OCI-LY7 (cell line): ENCODE data around the gene ZNF341. TPM values are rescaled to one million over a fixed set of nuclear protein-coding genes. Genes with fewer than 3 reads are reported as not detected.
"Not testable (repeated sequence)": the region's sequence is repeated elsewhere in the genome, so short reads cannot be mapped to it uniquely, and the experiment has no call there.

Source experiments
- BruUV-seq: library from RNA; stranded (reverse); fragments of 400-500 nt; replicated peaks from 2 replicates; lab custom pipeline; 2021; lab: Mats Ljungman, UMichigan
- CTCF ChIA-PET: fragments of 300-600 bp; sonication (Branson Sonifier 250); formaldehyde crosslinking; loops from one replicate; lab custom pipeline; 2022; ENCODE audit warnings: antibody characterized with exemption; ENCODE audit not compliant: unreplicated experiment; lab: Charles Lee
- POLR2A ChIA-PET: fragments of 300-600 bp; sonication (Branson Sonifier 250); formaldehyde crosslinking; loops from one replicate; lab custom pipeline; 2022; ENCODE audit warnings: antibody characterized with exemption; lab: Charles Lee
- DNase-seq: peaks from one replicate; pipeline ENCODE4 v3.0.0-alpha.2; 2015; ENCODE audit warnings: low spot score
- H2AFZ ChIP-seq: fragments of 200-600 bp; sonication (generic), shearing (Covaris generic); 2 replicates; pipeline ENCODE4 v1.6.1; 2014; ENCODE audit warnings: mild to moderate bottlenecking, antibody characterized with exemption, low read length, moderate library complexity
- H3K27ac ChIP-seq: fragments of 200-600 bp; sonication (generic); 2 replicates; pipeline ENCODE4 v1.5.1; 2014; ENCODE audit warnings: mixed run types, low read depth, mild to moderate bottlenecking, moderate library complexity, low read length, inconsistent platforms; ENCODE audit not compliant: poor library complexity, severe bottlenecking
- H3K36me3 ChIP-seq: fragments of 200-600 bp; sonication (generic); 2 replicates; pipeline ENCODE4 v1.6.1; 2014; ENCODE audit warnings: mild to moderate bottlenecking, antibody characterized with exemption, low read length, moderate library complexity, mixed read lengths; ENCODE audit not compliant: insufficient read depth
- H3K4me1 ChIP-seq: fragments of 200-600 bp; sonication (generic); 2 replicates; pipeline ENCODE4 v1.5.1; 2014; ENCODE audit warnings: mild to moderate bottlenecking, low read length; ENCODE audit not compliant: insufficient read depth, poor library complexity, severe bottlenecking
- H3K4me2 ChIP-seq: fragments of 200-600 bp; sonication (generic); 2 replicates; pipeline ENCODE4 v1.6.1; 2014; ENCODE audit warnings: mild to moderate bottlenecking, low read length
- H3K4me3 ChIP-seq: fragments of 200-600 bp; sonication (generic); 2 replicates; pipeline ENCODE4 v1.5.1; 2014; ENCODE audit warnings: mild to moderate bottlenecking, low read depth, low read length; ENCODE audit not compliant: poor library complexity, severe bottlenecking
- H3K79me2 ChIP-seq: fragments of 200-600 bp; sonication (generic); 2 replicates; pipeline ENCODE4 v1.6.1; 2016; ENCODE audit warnings: low read depth, mild to moderate bottlenecking, low read length, moderate library complexity, mixed read lengths; ENCODE audit not compliant: insufficient read depth
- H3K9me2 ChIP-seq: fragments of 200-600 bp; sonication (generic); 2 replicates; pipeline ENCODE4 v1.6.1; 2016; ENCODE audit warnings: mild to moderate bottlenecking, low read length, mixed read lengths; ENCODE audit not compliant: insufficient read depth
- H3K9me3 ChIP-seq: fragments of 200-600 bp; sonication (generic); 2 replicates; pipeline ENCODE4 v1.6.1; 2014; ENCODE audit warnings: mild to moderate bottlenecking, mixed run types, low read length, mixed read lengths
- H4K20me1 ChIP-seq: fragments of 200-600 bp; sonication (generic); 2 replicates; pipeline ENCODE4 v1.6.1; 2014; ENCODE audit warnings: mild to moderate bottlenecking, antibody characterized with exemption, low read length, moderate library complexity, mixed read lengths; ENCODE audit not compliant: insufficient read depth
- intact Hi-C: fragments of 100-400 bp; cut with micrococcal nuclease; formaldehyde crosslinking; loops from one replicate; pipeline ENCODE4 v1.10.0; 2022; ENCODE audit not compliant: unreplicated experiment
- total RNA-seq, 2 experiments: library from RNA; depleted of rRNA in 1 of 2; stranded (reverse); fragments of >200 nt in 1 of 2; shearing (Covaris generic) in 1 of 2; gene quantifications; 2 replicates each; pipeline ENCODE4 v1.2.3, GENCODE V29; 2014 to 2022
- TF ChIP-seq, protein P1 (sequence below): fragments of 200-600 bp; sonication (generic); conservative IDR thresholded peaks from 2 replicates; pipeline ENCODE4 v1.5.1; 2014; ENCODE audit warnings: mild to moderate bottlenecking, antibody characterized with exemption, low read length, moderate library complexity, mixed read lengths

The ZNF341 gene
- total RNA-seq, 2 experiments from 2014 or later = 3.2 to 7.7 TPM

DNA sequence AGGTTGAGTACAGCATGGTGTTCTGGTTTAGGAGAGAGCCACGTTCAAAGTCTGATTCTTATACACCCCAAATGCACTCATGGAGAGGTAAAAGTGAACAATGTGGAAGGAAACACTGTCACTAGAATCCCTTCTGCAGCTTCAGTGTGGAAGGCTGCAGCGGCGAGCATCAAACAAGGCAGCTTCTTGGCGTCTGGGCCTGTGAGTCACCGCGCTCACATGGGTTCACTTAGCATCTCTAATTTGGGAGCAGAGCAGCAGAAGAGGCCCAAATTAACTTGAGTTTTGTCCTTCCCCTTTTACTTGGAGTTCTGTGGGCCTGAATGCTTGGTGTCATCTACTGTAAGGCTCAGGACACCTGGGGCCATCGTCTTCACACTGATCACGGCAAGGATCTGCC lies 34.7 kb upstream of the ZNF341 start:
- intact Hi-C loops = no loop called here
- H3K4me1 ChIP-seq = peaks cover 10% of the 10 kb centered on the region
- TF ChIP-seq, protein P1, sequence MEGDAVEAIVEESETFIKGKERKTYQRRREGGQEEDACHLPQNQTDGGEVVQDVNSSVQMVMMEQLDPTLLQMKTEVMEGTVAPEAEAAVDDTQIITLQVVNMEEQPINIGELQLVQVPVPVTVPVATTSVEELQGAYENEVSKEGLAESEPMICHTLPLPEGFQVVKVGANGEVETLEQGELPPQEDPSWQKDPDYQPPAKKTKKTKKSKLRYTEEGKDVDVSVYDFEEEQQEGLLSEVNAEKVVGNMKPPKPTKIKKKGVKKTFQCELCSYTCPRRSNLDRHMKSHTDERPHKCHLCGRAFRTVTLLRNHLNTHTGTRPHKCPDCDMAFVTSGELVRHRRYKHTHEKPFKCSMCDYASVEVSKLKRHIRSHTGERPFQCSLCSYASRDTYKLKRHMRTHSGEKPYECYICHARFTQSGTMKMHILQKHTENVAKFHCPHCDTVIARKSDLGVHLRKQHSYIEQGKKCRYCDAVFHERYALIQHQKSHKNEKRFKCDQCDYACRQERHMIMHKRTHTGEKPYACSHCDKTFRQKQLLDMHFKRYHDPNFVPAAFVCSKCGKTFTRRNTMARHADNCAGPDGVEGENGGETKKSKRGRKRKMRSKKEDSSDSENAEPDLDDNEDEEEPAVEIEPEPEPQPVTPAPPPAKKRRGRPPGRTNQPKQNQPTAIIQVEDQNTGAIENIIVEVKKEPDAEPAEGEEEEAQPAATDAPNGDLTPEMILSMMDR = no peak
- no peak overlapping the region for H3K4me2 ChIP-seq
- H2AFZ ChIP-seq = no peak overlapping the region
- no peaks in the 10 kb centered on the region for H3K9me3 ChIP-seq
- no peak overlapping the region for H3K4me3 ChIP-seq
- POLR2A ChIA-PET = no interaction called here
- no peaks in the 10 kb centered on the region for H3K9me2 ChIP-seq
- CTCF ChIA-PET = no interaction called here
- no peaks in the 10 kb centered on the region for H3K36me3 ChIP-seq
- H4K20me1 ChIP-seq = no peaks in the 10 kb centered on the region
- DNase-seq = no peak
- no TSS peak for BruUV-seq
- H3K27ac ChIP-seq = no peak overlapping the region
- H3K79me2 ChIP-seq = no peaks in the 10 kb centered on the region

DNA sequence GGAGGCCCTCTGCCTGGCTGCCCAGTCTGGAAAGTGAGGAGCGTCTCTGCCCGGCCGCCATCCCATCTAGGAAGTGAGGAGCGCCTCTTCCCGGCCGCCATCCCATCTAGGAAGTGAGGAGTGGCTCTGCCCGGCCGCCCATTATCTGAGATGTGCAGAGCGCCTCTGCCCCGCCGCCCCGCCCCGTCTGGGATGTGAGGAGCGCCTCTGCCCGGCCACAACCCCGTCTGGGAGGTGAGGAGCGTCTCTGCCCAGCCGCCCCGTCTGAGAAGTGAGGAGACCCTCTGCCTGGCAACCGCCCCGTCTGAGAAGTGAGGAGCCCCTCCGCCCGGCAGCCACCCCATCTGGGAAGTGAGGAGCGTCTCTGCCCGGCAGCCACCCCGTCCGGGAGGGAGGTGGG lies 32.8 kb upstream of the ZNF341 start:
- POLR2A ChIA-PET, H3K9me2 ChIP-seq, H3K4me3 ChIP-seq, H3K4me1 ChIP-seq, H3K79me2 ChIP-seq, H2AFZ ChIP-seq, BruUV-seq, H3K9me3 ChIP-seq, intact Hi-C loops, H3K27ac ChIP-seq, H3K36me3 ChIP-seq, H3K4me2 ChIP-seq, DNase-seq, CTCF ChIA-PET, H4K20me1 ChIP-seq: not testable (repeated sequence)

DNA sequence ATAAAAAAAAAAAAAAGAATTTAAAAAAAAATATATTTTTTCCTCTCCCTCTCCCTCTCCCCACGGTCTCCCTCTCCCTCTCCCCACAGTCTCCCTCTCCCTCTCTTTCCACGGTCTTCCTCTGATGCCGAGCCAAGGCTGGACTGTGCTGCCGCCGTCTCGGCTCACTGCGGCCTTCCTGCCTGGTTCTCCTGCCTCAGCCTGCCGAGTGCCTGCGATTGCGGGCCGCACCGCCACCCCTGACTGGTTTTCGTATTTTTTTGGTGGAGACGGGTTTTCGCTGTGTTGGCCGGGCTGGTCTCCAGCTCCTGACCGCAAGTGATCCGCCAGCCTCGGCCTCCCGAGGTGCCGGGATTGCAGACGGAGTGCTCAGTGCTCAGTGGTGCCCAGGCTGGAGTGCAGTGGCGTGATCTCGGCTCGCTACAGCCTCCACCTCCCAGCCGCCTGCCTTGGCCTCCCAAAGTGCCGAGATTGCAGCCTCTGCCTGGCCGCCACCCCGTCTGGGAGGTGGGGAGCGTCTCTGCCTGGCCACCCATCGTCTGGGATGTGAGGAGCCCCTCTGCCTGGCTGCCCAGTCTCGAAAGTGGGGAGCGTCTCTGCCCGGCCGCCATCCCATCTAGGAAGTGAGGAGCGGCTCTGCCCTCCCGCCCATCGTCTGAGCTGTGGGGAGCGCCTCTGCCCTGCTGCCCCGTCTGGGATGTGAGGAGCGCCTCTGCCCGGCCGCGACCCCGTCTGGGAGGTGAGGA lies 30.9 kb upstream of the ZNF341 start:
- H3K4me3 ChIP-seq, H3K36me3 ChIP-seq, H3K9me2 ChIP-seq, POLR2A ChIA-PET, H3K9me3 ChIP-seq, H3K4me2 ChIP-seq, CTCF ChIA-PET, H2AFZ ChIP-seq, intact Hi-C loops, H4K20me1 ChIP-seq, H3K79me2 ChIP-seq, H3K4me1 ChIP-seq, BruUV-seq, DNase-seq, H3K27ac ChIP-seq: not testable (repeated sequence)
